Left ventricle myocardium inferior (tissue), 1 donor: ENCODE results near the gene ZFP2. TPM values are rescaled to one million over a fixed set of nuclear protein-coding genes. Genes with fewer than 3 reads are reported as not detected.
"Not testable (repeated sequence)": the region's sequence is repeated elsewhere in the genome, so short reads cannot be mapped to it uniquely, and the experiment has no call there.

ENCODE experiments used
- DNase-seq: peaks from one replicate; pipeline ENCODE4 v3.0.0-alpha.2; 2020
- H3K27ac ChIP-seq: fragments of 200-600 bp; replicated peaks from 2 replicates; pipeline ENCODE4 v1.8.0; 2021
- H3K27me3 ChIP-seq: fragments of 200-600 bp; 2 replicates; pipeline ENCODE4 v1.8.0; 2021; ENCODE audit warnings: low read depth
- H3K36me3 ChIP-seq: fragments of 200-600 bp; 2 replicates; pipeline ENCODE4 v1.8.0; 2021
- H3K4me1 ChIP-seq: fragments of 200-600 bp; 2 replicates; pipeline ENCODE4 v1.8.0; 2021
- H3K4me3 ChIP-seq: fragments of 200-600 bp; 2 replicates; pipeline ENCODE4 v1.8.0; 2021; ENCODE audit warnings: mild to moderate bottlenecking, moderate library complexity
- H3K9me3 ChIP-seq: fragments of 200-600 bp; replicated peaks from 2 replicates; pipeline ENCODE4 v1.8.0; 2021
- intact Hi-C: fragments of 100-400 bp; cut with micrococcal nuclease; formaldehyde crosslinking; loops from one replicate; pipeline ENCODE4 v1.11.0; 2022
- long read RNA-seq: library from polyadenylated mRNA; unstranded; transcript quantifications from one replicate; pipeline ENCODE4 v2.0.0, GENCODE V29; 2021
- total RNA-seq: library from RNA; stranded (reverse); fragmentation: NEBNext Ultra II Directional; extraction: Animal tissue kit (Norgen Biotek cat#: 25700); gene quantifications from one replicate; pipeline ENCODE4 v1.2.1, GENCODE V29; 2021
- TF ChIP-seq, protein P1 (sequence below): fragments of 200-600 bp; IDR thresholded peaks from 2 replicates; pipeline ENCODE4 v1.8.0; 2021; ENCODE audit warnings: antibody characterized with exemption, mild to moderate bottlenecking, borderline replicate concordance
- donor health status: DM: no; HTN: yes; CAD: no; lungs with severe emphysema.

ZFP2 gene
- total RNA-seq = 0.80 TPM
- long read RNA-seq = 0 reads

DNA sequence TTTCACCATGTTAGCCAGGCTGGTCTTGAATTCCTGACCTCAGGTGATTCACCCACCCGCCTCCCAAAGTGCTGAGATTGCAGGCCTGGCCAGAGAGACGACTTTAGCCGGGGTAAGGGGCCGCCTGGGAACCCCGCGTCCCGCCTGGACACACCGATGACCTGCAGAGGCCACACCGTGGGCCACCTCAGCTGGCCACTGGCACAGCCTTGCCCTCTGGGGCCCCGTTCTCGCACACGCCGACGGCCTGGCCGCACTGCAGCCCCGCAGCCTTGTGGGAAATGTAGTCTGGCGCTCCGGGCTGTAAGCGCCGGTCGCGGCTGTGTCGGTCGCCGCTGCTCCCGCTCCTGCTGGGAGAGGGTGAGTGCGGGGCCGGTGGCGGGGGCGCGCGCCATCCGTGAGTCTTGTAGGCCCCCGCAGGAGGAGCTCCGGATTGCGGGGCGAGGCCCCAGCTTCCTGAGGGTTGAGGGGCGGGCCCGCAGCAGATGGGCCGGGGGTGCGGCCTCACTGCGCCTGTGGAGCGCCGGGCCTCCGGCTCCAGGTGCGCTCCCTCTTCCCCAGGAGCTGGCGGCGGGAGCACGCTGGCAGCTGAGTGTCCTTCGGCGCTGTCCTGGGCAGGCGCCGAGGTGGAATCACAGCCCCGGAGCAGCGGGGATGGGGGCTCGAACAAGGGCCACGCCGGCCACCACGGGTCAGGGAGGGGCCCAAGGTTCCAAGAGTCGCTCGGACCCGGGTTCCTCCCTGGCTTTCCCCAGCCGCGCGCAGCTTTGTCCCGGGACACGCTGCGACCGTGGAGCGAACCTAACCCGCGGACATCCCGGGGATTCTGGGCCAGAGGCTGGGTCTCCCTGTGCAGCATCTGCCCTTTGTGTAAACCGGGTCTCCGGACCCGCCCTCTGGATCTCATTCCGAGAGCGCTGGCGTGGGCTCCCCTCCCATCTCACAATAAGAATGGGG, at the start of gene ZFP2:
ZFP2 (plus strand) TSS at position 299 of the 957 bp plus-strand sequence. CDS start 35,401 bp downstream, outside the sequence.
- Histone ChIP-seq H3K27ac (peak within 1 kb of the TSS; percentile 75), H3K4me1 (peaks cover 16% of the 10 kb centered on the region), H3K4me3 (peak within 1 kb of the TSS; percentile 96), H3K27me3 (no peaks in the 10 kb centered on the region), H3K9me3 (peaks cover 3% of the 10 kb centered on the region), H3K36me3 (no peaks in the 10 kb centered on the region)
- intact Hi-C loops = no loop called here
- DNase-seq = peak; percentile 64
- TF ChIP-seq, protein P1, sequence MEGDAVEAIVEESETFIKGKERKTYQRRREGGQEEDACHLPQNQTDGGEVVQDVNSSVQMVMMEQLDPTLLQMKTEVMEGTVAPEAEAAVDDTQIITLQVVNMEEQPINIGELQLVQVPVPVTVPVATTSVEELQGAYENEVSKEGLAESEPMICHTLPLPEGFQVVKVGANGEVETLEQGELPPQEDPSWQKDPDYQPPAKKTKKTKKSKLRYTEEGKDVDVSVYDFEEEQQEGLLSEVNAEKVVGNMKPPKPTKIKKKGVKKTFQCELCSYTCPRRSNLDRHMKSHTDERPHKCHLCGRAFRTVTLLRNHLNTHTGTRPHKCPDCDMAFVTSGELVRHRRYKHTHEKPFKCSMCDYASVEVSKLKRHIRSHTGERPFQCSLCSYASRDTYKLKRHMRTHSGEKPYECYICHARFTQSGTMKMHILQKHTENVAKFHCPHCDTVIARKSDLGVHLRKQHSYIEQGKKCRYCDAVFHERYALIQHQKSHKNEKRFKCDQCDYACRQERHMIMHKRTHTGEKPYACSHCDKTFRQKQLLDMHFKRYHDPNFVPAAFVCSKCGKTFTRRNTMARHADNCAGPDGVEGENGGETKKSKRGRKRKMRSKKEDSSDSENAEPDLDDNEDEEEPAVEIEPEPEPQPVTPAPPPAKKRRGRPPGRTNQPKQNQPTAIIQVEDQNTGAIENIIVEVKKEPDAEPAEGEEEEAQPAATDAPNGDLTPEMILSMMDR = no peak

DNA sequence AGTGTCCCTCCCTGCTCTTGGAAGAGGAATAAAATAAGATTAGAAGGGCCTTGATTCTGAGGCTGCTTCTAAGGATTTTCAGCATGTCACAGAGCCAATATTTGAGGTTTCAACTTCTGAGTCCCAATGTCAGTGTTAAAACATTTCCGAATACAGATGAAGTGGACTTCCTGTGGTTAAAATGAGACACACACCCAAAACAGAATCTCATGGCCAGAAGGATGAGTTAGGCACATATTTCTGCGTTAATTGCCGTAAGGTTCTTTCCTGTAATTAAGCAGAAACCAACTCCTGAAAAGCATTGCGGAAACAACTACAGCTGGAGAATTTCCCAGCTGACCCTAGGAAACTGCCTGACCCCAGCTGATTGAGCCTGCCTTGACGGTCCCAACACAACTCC, 46.4 kb upstream of the ZFP2 start:
- TF ChIP-seq, protein P1 = no peak
- intact Hi-C loops = no loop called here
- Histone ChIP-seq H3K27ac (no peak overlapping the region), H3K4me1 (peaks cover 11% of the 10 kb centered on the region), H3K9me3 (no peaks in the 10 kb centered on the region), H3K4me3 (no peak overlapping the region), H3K27me3 (no peaks in the 10 kb centered on the region), H3K36me3 (no peaks in the 10 kb centered on the region)
- no peak for DNase-seq

DNA sequence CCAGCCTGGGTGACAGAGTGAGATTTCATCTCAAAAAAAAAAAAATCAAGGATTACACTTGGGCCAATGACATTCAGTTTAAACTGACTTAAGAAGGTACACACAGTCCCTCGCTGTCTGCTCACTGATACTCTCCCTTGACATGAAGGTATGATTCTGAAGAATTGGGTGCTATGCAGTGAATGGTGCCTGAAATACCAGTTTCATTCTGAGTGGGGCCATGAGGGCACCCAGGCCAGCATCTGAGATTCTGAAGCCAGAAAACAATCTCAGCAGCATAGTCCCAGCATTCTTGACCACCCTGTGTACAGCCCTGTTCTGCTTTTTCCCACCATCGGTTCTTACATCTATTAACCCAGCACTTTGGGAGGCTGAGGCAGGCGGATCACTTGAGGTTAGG, 43.8 kb upstream of the ZFP2 start:
- no peaks in the 10 kb centered on the region for H3K9me3 ChIP-seq
- H3K36me3 ChIP-seq = no peaks in the 10 kb centered on the region
- H3K27ac ChIP-seq = no peak overlapping the region
- DNase-seq = no peak
- TF ChIP-seq, protein P1 = no peak
- H3K4me1 ChIP-seq = no peaks in the 10 kb centered on the region
- no peaks in the 10 kb centered on the region for H3K27me3 ChIP-seq
- no peak overlapping the region for H3K4me3 ChIP-seq
- intact Hi-C loops = loop anchor here (10.0 kb wide), 1 partner anchor 117 kb away; the partner anchor contains the start of gene ZNF354A

DNA sequence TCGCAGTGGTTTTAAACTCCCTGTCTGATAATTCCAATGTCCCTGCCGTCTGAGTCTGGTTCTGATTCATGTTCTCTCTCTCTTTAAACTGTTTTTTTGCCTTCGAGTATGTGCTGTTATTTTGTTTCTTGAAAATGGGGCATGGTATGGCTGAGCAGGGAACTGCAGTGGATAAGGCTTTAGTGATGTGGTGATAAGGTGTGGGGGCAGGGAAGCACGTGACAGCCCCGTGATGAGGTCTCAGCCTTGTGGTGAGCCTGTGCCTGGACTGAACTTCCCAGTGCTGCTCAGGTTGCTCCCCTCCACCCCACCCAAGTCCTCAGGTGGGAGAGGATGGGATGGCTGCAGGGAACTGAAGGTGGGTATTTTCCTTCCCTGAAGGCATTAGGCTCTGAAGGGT, 41.4 kb upstream of the ZFP2 start:
- intact Hi-C loops = loop anchor here (10.0 kb wide), 1 partner anchor 119 kb away; the partner anchor contains the start of gene ZNF354A
- peaks cover 1% of the 10 kb centered on the region for H3K4me1 ChIP-seq
- no peak overlapping the region for H3K4me3 ChIP-seq
- no peak overlapping the region for H3K27ac ChIP-seq
- H3K9me3 ChIP-seq = no peaks in the 10 kb centered on the region
- no peak for DNase-seq
- TF ChIP-seq, protein P1 = no peak
- H3K36me3 ChIP-seq = no peaks in the 10 kb centered on the region
- no peaks in the 10 kb centered on the region for H3K27me3 ChIP-seq

DNA sequence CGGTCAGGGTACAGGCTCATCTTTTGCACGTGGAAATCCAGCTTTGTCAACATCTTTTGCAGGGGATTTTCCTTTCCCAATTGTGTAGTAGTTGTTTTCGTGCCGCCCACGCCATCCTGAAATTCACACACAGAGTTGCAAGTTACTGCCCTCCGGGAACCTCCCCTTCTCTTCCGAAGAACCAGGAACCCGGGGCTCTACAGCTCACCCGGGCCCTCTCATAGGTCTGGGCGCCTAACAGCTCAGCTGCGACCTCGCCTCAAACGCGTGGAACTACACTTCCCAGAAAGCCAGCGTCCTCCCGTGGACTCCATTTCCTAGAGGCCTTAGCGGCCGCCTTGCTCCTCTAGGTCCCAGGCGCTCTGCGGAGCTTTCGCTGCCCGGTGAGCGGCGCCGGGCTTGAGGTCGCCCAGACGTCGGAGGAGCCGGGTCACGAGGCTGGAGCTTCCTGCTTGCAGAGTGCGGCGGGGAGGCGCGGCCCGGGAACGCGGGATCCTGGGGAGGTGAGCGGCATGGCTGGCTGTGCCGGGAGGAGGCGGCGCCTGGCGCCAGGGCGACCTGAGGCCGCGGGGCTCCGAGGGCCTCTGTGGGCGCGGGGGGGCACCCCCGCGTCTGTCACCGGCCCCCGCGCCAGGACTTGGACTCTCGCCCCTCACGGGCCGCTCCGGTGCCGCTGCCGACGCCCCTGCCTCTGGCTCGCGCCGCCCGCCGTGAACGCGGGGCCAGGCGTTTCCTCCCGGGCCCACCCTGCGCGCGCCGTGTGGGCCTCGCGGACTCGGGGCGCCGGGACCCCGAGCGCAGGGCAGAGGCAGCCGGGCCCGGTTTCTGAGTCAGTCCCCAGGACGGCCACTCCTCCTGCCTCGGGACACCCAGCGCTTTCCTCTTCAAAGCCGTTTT, 35.8 kb upstream of the ZFP2 start, which contains the start of gene ZNF354B:
ZNF354B (plus strand) TSS at position 329 of the 897 bp plus-strand sequence. CDS start 1,095 bp downstream, outside the sequence.
- Histone ChIP-seq H3K9me3 (no peaks in the 10 kb centered on the region), H3K27ac (peak within 1 kb of the TSS; percentile 85), H3K4me3 (peak within 1 kb of the TSS; percentile 97), H3K36me3 (peaks cover 29% of the 10 kb centered on the region), H3K27me3 (no peaks in the 10 kb centered on the region), H3K4me1 (peaks cover 38% of the 10 kb centered on the region)
- TF ChIP-seq, protein P1 = no peak
- peak; percentile 89 for DNase-seq
- intact Hi-C loops = loop anchor here (10.0 kb wide), 1 partner anchor 125 kb away; the partner anchor contains the start of gene ZNF354A

DNA sequence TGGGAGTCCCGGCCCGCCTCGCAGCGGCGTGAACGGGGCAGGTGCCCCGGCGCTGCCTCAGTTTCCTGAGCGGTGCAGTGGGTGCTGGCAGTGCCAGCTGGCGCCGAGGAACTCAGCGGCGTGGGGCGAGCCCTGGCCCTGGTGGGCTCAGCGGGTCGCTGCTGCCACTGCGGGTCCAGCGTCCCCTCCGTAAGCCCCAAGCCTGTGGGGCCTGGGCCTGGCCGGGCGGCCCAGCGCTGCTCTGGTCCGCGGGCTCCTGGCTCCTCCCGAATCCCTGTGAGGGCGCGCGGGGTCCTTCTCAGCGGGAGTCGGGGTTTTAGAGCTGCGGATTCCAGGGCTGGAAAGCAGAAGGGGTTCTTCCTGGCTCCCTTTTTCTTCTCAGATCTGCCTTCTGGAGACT, 35.1 kb upstream of the ZFP2 start:
- peaks cover 35% of the 10 kb centered on the region for H3K36me3 ChIP-seq
- H3K27me3 ChIP-seq, H3K9me3 ChIP-seq, intact Hi-C loops, DNase-seq: not testable (repeated sequence)
- peak overlapping the region; percentile 97 for H3K4me3 ChIP-seq
- H3K4me1 ChIP-seq = peaks cover 38% of the 10 kb centered on the region
- H3K27ac ChIP-seq = peak overlapping the region; percentile 85
